Activated B cell treated with CpG ODN at 0.5 μM for 24 hours (primary cell): ENCODE data around the gene HOXB6. TPM values are rescaled to one million over a fixed set of nuclear protein-coding genes. Genes with fewer than 3 reads are reported as not detected.

ENCODE experiments used
- ATAC-seq: fragments of 200-7000 bp; cut with Tn5 transposase; one replicate; pipeline ENCODE4 v1.10.0; 2021; ENCODE audit warnings: low read depth, mild to moderate bottlenecking, moderate library complexity
- CTCF ChIA-PET: fragments of 350-600 bp; sonication (Branson Sonifier 250); formaldehyde crosslinking; loops from one replicate; lab custom pipeline; 2021; ENCODE audit warnings: antibody characterized with exemption; lab: Charles Lee
- POLR2A ChIA-PET: fragments of 350-600 bp; sonication (Branson Sonifier 250); formaldehyde crosslinking; loops from one replicate; lab custom pipeline; 2021; ENCODE audit warnings: antibody characterized with exemption; lab: Charles Lee
- DNase-seq: peaks from one replicate; pipeline ENCODE4 v3.0.0; 2022
- H3K27ac Mint-ChIP-seq: one replicate; pipeline ENCODE4 v1.8.0; 2020; ENCODE audit warnings: mixed read lengths
- H3K27me3 Mint-ChIP-seq: one replicate; pipeline ENCODE4 v1.8.0; 2021; ENCODE audit warnings: mixed read lengths
- H3K36me3 Mint-ChIP-seq: one replicate; pipeline ENCODE4 v1.8.0; 2021; ENCODE audit warnings: low read depth, mixed read lengths
- H3K4me1 Mint-ChIP-seq: one replicate; pipeline ENCODE4 v1.8.0; 2021; ENCODE audit warnings: mixed read lengths
- H3K4me3 Mint-ChIP-seq: one replicate; pipeline ENCODE4 v1.8.0; 2020; ENCODE audit warnings: mild to moderate bottlenecking, mixed read lengths
- H3K9me3 Mint-ChIP-seq: one replicate; pipeline ENCODE4 v1.8.0; 2020; ENCODE audit warnings: mixed read lengths
- CTCF ChIP-seq: fragments of 200-600 bp; IDR thresholded peaks from one replicate; pipeline ENCODE4 v1.8.0; 2022; ENCODE audit warnings: antibody characterized with exemption, mild to moderate bottlenecking
- intact Hi-C: fragments of 100-400 bp; cut with micrococcal nuclease; formaldehyde crosslinking; loops from one replicate; pipeline ENCODE4 v1.15.1; 2024
- total RNA-seq: library from RNA; stranded (reverse); gene quantifications from 2 replicates; pipeline ENCODE4 v1.2.3, GENCODE V29; 2022

The HOXB6 gene
- total RNA-seq, 1 donor from 2014 or later = not detected

GRCh38 chr17:48608494-48608834 is 3.7 kb upstream of the HOXB6 start:
- CTCF ChIA-PET = interaction anchor here (1.3 to 2.7 kb wide), 2 partner anchors 11 to 15 kb away, joined by 5 to 16 read pairs; partner anchors contain the start of gene HOXB5
- H3K36me3 Mint-ChIP-seq = peaks cover 7% of the 10 kb centered on the region
- H3K4me1 Mint-ChIP-seq = peaks cover 28% of the 10 kb centered on the region
- TF ChIP-seq CTCF = no peak
- peaks cover 43% of the 10 kb centered on the region for H3K27me3 Mint-ChIP-seq
- DNase-seq (no peak), ATAC-seq (no peak)
- H3K9me3 Mint-ChIP-seq = no peaks in the 10 kb centered on the region
- H3K4me3 Mint-ChIP-seq = no peak overlapping the region
- H3K27ac Mint-ChIP-seq = no peak overlapping the region
- intact Hi-C loops = no loop called here
- POLR2A ChIA-PET = no interaction called here

- intact Hi-C loops = no loop called here
- H3K9me3 Mint-ChIP-seq = no peaks in the 10 kb centered on the region
- ChIA-PET POLR2A (interaction anchor here (0.5 kb wide), 1 partner anchor 659 kb away, joined by 3 read pairs; no protein-coding TSS in a partner anchor), CTCF (interaction anchor here (0.6 to 2.0 kb wide), 2 partner anchors 11 to 14 kb away, joined by 3 to 9 read pairs; no protein-coding TSS in a partner anchor)
- no peak for TF ChIP-seq CTCF
- DNase-seq = no peak
- H3K27ac Mint-ChIP-seq = no peak overlapping the region
- no peak for ATAC-seq
- H3K4me1 Mint-ChIP-seq = peaks cover 19% of the 10 kb centered on the region
- H3K36me3 Mint-ChIP-seq = peaks cover 7% of the 10 kb centered on the region
- peaks cover 49% of the 10 kb centered on the region for H3K27me3 Mint-ChIP-seq
- no peak overlapping the region for H3K4me3 Mint-ChIP-seq
Observed at GRCh38 chr17:48606892-48607614, 2.3 kb upstream of the HOXB6 start.

- Mint-ChIP-seq H3K4me3 (no peak overlapping the region), H3K36me3 (peaks cover 5% of the 10 kb centered on the region)
- no peak for DNase-seq
Observed at GRCh38 chr17:48605991-48606891, 1.5 kb upstream of the HOXB6 start.

GRCh38 chr17:48605409-48605919 is 678 bp upstream of the HOXB6 start:
- CTCF ChIA-PET = interaction anchor here (2.0 kb wide), 1 partner anchor 13 kb away, joined by 9 read pairs; no protein-coding TSS in a partner anchor
- no peak overlapping the region for H3K4me3 Mint-ChIP-seq
- H3K27me3 Mint-ChIP-seq = peaks cover 55% of the 10 kb centered on the region

More at GRCh38 chr17:48605991-48606891, 1.5 kb upstream of the HOXB6 start:
- ChIA-PET CTCF (interaction anchor here (0.6 to 2.0 kb wide), 2 partner anchors 8 to 12 kb away, joined by 5 to 9 read pairs; no protein-coding TSS in a partner anchor), POLR2A (no interaction called here)
- no peak for ATAC-seq
- Mint-ChIP-seq H3K27me3 (peaks cover 51% of the 10 kb centered on the region), H3K9me3 (no peaks in the 10 kb centered on the region), H3K4me1 (peaks cover 13% of the 10 kb centered on the region), H3K27ac (no peak overlapping the region)
- TF ChIP-seq CTCF = no peak
- intact Hi-C loops = no loop called here

More at GRCh38 chr17:48605409-48605919, 678 bp upstream of the HOXB6 start:
- no peak overlapping the region for H3K27ac Mint-ChIP-seq
- intact Hi-C loops = no loop called here
- DNase-seq (no peak), ATAC-seq (no peak)
- TF ChIP-seq CTCF = no peak
- peaks cover 6% of the 10 kb centered on the region for H3K4me1 Mint-ChIP-seq
- no peaks in the 10 kb centered on the region for H3K36me3 Mint-ChIP-seq
- POLR2A ChIA-PET = no interaction called here
- H3K9me3 Mint-ChIP-seq = no peaks in the 10 kb centered on the region
